CD4-positive, alpha-beta T cell treated with Interleukin-15 for 4 hours (primary cell): Measurements from ENCODE around the gene ASPSCR1.
"Not testable (repeated sequence)": the region's sequence is repeated elsewhere in the genome, so short reads cannot be mapped to it uniquely, and the experiment has no call there.

ENCODE experiments used
- DNase-seq: peaks from one replicate; pipeline ENCODE4 v3.0.0-alpha.2; 2020; ENCODE audit warnings: low spot score

The ASPSCR1 gene

GRCh38 chr17:81981511-81981910, 4.1 kb downstream of the ASPSCR1 start:
- not testable (repeated sequence) for DNase-seq

GRCh38 chr17:81983011-81983638, 5.7 kb downstream of the ASPSCR1 start:
- DNase-seq: no peak

DNA sequence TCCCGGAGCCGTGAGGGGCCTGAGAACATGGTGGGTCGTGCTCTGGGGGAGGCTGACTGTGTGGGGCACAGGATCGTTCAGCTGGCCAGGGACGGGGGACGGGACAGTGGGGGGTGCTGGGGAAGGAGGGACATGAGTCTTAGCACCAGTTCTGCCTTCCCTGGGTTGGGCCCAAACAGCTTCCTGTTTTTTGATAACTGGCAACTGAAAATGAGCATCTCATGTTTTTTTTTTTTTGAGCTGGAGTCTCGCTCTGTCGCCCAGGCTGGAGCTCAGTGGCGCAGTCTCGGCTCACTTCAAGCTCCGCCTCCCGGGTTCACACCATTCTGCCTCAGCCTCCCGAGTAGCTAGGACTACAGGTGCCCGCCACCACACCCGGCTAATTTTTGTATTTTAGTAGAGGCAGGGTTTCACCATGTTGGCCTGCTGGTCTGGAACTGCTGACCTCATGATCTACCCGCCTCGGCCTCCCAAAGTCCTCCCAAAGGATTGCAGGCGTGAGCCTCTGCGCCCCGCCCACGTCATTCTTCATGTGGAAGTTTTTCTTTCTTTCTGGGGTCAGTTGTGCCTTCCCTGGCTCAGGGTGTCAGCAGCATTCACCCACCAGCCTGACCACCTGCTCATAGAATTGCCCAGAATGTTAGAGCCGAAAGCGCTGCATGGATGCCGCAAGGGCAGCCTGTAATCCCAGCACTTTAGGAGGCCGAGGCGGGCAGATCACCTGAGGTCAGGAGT, 6.4 kb downstream of the ASPSCR1 start:
- no peak for DNase-seq

GRCh38 chr17:81984773-81985410, 7.5 kb downstream of the ASPSCR1 start:
- no peak for DNase-seq

- no peak for DNase-seq
Observed at GRCh38 chr17:81986606-81987005, 9.2 kb downstream of the ASPSCR1 start.

DNA sequence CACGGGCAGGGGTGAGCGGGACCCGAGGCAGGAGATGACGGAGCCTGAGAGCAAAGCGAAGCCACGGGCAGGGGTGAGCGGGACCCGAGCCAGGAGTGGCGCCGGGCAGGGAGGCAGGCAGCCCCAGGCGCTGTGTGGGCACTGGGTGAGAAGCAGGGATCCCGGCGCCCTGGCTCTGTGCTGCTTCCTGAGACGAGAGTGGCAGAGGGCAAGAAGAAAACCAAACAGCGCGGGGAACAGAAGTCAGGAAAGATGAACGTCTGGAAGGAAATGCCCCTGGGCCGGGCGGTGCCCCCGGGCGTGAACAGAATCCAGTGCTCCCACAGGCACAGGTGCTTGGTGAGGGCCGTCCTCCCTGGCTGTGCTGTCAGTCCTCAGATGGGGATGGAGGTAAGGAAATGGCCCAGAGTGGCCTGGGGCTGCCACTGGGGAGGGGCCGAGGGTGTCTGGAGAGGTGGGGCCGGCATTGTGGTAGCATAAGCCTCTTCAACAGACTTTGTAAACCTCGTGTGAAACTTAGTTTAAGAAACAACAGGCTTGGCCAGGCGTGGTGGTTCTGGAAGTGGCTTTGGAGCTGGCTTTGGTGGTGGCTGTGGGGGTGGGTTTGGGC, 9.8 kb downstream of the ASPSCR1 start:
- no peak for DNase-seq

DNA sequence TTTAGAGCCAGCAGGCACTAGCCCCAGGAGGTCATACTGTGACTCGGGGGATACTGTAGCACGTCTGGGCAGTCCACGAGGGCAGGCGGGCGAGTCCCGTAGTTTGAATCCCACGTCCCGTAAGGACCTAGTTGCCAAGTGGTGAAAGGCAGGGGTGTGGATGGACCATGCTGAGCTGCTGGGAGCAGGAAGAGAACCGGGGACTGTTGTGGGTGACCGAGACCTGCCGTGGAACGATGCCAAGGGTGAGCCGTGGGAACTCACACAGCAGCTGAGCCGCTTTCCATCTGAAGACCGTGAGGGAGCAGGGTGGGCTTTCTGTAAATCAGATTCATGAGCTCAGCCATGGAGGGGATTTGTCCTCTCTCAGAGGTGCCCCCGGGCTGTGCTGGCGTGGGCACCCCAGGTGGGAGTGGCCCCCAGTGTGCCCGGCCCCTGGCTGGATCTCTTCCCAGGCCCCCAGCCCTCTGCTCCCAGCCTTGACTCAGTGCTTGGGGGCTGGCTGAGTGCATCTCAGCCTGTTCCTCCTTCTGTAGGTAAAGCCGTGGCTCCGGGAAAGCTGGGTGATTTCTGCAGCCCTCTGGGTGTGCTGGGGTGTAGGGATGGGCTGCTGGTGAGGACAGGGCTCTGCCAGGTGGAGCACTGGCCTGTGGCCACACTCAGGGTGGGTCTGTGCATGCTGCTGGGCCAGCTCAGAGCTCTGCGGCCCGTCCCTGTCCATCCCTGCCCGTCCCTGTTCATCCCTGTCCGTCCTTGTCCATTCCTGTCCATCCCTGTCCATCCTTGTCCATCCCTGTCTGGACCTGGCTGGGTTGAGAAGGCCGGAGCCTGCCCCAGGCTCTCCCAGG, 13.6 kb downstream of the ASPSCR1 start:
- DNase-seq: no peak

- no peak for DNase-seq
Observed at GRCh38 chr17:81991684-81992305, 14.4 kb downstream of the ASPSCR1 start.

DNA sequence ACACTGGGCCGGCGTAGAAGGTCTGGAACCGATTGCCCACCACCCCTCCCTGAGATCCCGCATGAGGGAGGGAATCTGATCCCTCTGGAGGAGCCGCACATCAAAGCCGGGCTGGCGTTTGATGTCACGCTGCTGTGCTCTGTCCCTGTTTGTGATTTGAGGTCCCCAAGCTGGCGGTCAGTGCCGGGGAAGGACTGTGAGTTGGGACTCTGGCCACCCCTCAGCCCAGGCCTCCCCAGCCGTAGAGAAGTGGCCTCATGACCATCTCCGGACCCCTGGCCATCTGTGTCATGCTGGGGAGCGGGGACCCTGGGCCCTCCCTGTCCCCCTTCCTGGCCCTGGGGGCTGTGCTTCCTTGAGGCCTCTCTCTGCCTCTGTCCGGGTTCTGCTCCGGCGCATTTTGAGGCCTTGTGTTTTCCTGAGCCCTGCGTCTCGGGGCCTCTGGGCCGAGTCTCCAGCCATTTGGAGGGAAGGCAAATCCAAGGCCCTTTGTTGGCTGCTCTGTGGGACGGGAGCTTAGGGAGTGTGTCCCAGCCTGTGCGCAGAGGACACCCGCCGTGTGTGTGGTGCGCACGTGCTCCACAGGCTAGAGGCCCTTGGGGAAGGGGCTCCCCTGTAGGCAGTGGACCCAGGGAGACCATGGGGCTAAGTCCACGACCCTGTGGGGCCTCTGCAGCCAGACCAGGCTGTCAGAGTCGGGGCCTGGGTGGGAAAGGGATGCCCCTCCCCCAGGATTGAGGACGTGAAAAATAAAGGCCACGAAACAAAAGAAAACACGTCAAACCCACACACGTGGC, 15.1 kb downstream of the ASPSCR1 start:
- no peak for DNase-seq

- DNase-seq: no peak
Observed at GRCh38 chr17:81993729-81994592, 16.5 kb downstream of the ASPSCR1 start.

DNA sequence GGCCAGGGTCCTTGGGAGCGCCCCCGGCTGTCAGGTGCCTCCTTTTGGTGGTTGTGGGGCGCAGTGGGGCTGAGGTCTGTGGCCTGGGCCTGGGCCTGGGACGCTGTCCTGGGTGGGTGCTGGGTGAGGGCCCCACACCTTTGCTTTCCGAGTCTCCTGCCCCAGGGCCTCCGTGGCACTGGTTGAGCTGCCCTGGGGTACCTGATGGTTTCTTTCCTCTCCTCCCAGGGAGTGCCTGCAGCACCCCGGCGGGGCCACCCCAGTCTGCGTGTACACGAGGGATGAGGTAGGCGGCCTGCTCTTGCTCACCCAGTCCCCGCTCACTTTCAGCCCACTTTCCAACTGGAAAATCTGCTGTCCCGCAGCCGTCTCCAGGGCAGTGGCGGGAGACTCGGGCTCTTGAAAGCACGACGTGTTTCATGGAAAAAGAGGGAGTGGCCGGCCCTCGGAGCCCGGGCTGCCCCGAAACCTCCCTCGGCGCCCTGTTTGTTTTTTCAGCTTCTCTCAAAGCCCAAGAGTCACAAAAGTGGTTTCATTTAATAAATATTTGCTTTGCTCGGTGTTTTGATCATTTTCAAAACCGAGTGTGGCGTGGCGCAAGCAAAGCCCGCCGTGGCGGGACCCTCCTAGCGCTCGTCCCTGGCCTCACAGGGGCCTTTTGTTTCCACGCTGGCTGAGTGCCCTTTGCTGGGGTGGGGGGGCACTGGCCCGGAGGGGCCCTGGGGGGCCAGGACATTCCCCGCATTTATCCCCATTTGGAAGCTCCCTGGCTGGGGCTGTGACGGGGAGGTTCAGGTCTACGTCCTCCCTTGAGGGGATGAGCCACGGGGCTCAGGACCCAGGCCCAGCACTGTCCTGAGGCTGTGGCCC, 17.4 kb downstream of the ASPSCR1 start:
- no peak for DNase-seq

DNA sequence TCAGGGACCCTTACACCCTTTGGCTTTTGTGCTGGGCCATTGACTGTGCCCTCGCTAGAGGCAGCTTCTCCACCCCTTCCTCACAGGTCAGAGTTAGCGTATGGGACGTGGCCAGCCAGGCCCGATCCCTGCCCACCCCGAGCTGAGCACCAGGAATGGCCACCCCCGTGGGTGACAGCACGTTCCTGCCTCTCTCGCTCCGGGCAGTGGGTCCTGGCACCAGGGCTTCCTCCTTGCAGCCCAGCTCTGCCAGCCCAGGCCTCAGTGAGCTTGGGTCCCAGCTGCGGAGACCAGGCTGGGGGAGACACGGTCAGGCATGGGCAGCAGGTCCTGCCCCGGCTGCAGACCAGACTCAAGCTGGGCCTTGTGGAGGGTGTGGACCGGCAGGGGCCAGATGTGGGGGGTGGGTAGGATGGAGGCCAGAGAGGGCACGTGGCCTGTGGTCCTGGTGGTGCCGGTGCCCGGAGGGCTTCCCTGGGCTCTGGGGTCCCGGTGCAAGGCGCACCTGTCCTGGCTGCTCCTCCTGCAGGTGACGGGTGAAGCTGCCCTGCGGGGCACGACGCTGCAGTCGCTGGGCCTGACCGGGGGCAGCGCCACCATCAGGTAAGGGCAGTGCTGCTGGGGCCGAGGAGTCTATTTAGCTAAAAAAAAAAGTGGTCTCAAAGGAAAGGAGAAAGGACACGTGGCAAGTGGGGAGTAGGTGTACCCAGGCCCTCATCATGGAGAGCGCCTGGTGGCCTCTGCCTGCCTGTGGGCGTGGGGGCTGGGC, 18.2 kb downstream of the ASPSCR1 start:
- no peak for DNase-seq

DNA sequence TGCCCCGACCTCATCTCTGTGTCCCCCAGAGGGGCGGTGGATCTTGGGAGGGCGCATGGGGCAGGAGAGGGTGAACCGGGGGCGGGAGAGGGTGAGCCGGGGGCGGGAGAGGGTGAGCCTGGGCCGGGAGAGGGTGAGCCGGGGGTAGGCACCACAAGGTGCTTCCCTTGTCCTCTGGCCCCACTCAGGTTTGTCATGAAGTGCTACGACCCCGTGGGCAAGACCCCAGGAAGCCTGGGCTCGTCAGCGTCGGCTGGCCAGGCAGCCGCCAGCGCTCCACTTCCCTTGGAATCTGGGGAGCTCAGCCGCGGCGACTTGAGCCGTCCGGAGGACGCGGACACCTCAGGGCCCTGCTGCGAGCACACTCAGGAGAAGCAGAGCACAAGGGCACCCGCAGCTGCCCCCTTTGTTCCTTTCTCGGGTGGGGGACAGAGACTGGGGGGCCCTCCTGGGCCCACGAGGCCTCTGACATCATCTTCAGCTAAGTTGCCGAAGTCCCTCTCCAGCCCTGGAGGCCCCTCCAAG, 18.9 kb downstream of the ASPSCR1 start:
- DNase-seq: no peak

- no peak for DNase-seq
Observed at GRCh38 chr17:81996757-81997441, 19.5 kb downstream of the ASPSCR1 start.

DNA sequence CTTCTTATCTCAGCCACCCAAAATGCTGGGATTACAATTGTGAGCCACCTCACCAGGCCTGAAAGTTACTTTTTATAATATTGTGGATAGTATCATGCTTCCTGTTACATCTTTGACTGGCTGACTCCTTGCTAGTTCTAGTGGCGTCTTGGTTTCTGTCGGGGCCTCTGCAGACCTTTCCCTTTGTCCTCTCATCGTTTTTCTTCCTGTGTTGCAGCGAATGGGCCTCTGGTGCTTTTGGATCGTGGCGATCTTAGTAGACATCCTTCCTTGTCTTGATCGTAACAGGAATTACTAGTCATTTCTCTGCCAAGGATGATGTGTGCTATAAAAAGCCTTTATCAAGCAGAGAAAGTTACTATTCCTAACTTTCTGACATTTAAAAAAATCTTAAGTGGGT, 20.8 kb downstream of the ASPSCR1 start:
- no peak for DNase-seq

DNA sequence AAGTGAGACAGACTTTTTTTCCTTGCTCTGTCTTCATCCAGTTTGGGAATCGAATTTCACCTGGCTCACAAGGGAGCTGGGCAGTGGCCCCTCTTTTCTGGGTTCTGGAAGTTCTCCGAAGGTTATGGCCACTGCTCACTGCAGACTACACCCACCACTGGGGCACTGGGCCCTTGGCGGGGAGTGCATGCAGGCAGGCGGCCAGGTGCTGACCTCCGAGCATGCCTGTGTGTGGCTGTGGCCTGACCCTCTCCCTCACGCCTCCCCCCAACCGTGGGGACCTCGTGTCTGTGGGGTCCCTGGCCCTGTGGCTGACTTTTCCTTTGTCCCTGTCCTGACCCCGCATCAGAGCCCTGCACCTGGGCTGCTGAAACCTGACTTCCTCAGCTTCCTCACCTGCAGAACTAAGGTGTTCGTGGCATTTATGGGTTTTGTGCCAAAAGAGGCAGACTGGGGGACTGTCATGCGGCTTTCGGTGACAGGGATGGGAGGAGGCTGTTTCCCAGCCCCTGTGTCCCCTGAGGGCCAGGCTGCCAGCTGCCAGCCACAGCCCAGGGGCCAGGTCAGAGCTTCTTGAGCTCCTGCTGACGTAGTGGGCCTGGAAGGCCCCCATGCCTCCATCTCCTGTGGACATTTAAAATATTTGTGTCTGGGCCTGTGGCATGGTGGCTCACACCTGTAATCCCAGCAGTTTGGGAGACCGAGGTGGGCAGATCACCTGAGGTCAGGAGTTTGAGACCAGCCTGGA, 21.4 kb downstream of the ASPSCR1 start:
- DNase-seq: no peak
